Effector CD8-positive, alpha-beta T cell (primary cell): ENCODE measurements around the gene RILPL1.

Experiments used
- DNase-seq: peaks from one replicate; lab custom pipeline; 2025; lab: John Stamatoyannopoulos, UW

The RILPL1 gene

GRCh38 chr12:123428591-123428990, 104.9 kb downstream of the RILPL1 start:
- no peak for DNase-seq

GRCh38 chr12:123427036-123427769, 106.3 kb downstream of the RILPL1 start:
- DNase-seq = no peak

- DNase-seq = no peak
Measured at GRCh38 chr12:123421314-123421713, 112.2 kb downstream of the RILPL1 start.
